NCI-H748 (cell line): ENCODE data around the gene CUBN.

Experiments used
- DNase-seq: peaks from one replicate; lab custom pipeline; 2025; ENCODE audit not compliant: unreplicated experiment; lab: John Stamatoyannopoulos, UW

CUBN gene

GRCh38 chr10:16803464-16803863 lies 326.1 kb downstream of the CUBN start:
- no peak for DNase-seq

- no peak for DNase-seq
These were observed 330.0 kb downstream of the CUBN start for GRCh38 chr10:16799621-16800020.

- DNase-seq: no peak
These were observed 331.0 kb downstream of the CUBN start for GRCh38 chr10:16798571-16798970.

GRCh38 chr10:16795410-16796073 lies 334.1 kb downstream of the CUBN start:
- no peak for DNase-seq

- no peak for DNase-seq
These were observed 335.6 kb downstream of the CUBN start for GRCh38 chr10:16794005-16794404.

GRCh38 chr10:16792675-16793074 lies 336.9 kb downstream of the CUBN start:
- no peak for DNase-seq

- no peak for DNase-seq
These were observed 339.8 kb downstream of the CUBN start for GRCh38 chr10:16789765-16790164.

GRCh38 chr10:16789261-16789660 lies 340.4 kb downstream of the CUBN start:
- DNase-seq: no peak

GRCh38 chr10:16788778-16789177 lies 340.8 kb downstream of the CUBN start:
- no peak for DNase-seq

GRCh38 chr10:16788125-16788524 lies 341.5 kb downstream of the CUBN start:
- no peak for DNase-seq

- DNase-seq: no peak
These were observed 342.2 kb downstream of the CUBN start for GRCh38 chr10:16787361-16787791.

- no peak for DNase-seq
These were observed 349.2 kb downstream of the CUBN start for GRCh38 chr10:16780338-16780880.

- peak; percentile 31 for DNase-seq
These were observed 350.2 kb downstream of the CUBN start for GRCh38 chr10:16779384-16779915.

- DNase-seq: peak; percentile 69
These were observed 351.9 kb downstream of the CUBN start for GRCh38 chr10:16777473-16778370.

GRCh38 chr10:16776896-16777295 lies 352.7 kb downstream of the CUBN start:
- DNase-seq: no peak
